Cardiac muscle cell (in vitro differentiated cells and primary cell): ENCODE measurements around the gene NEK9. TPM values are rescaled to one million over a fixed set of nuclear protein-coding genes. Genes with fewer than 3 reads are reported as not detected.

Source experiments
- DNase-seq, 2 donors: peaks; one replicate each; pipeline versions ENCODE4 v3.0.0 to v3.0.0-alpha.2; 2010 to 2017; ENCODE audit warnings: low read depth in 1 of 2, low spot score in 1 of 2
- H3K27ac ChIP-seq: fragments of 200-600 bp; sonication (generic); 2 replicates; pipeline ENCODE4 v1.5.1; 2016
- H3K27me3 ChIP-seq: fragments of 200-600 bp; sonication (generic); 2 replicates; pipeline ENCODE4 v1.6.0; 2016; ENCODE audit warnings: control low read depth
- H3K36me3 ChIP-seq: fragments of 200-600 bp; sonication (generic); 2 replicates; pipeline ENCODE4 v1.5.1; 2016; ENCODE audit warnings: control low read depth
- H3K4me1 ChIP-seq: fragments of 200-600 bp; sonication (generic); 2 replicates; pipeline ENCODE4 v1.8.1; 2017; ENCODE audit warnings: low read depth, mild to moderate bottlenecking, mixed run types
- H3K4me3 ChIP-seq: fragments of 200-600 bp; sonication (generic); 2 replicates; pipeline ENCODE4 v1.5.1; 2016; ENCODE audit warnings: mild to moderate bottlenecking
- H3K9me3 ChIP-seq: fragments of 200-600 bp; sonication (generic); 2 replicates; pipeline ENCODE4 v1.5.1; 2017; ENCODE audit warnings: low read depth, mild to moderate bottlenecking, control low read depth
- CTCF ChIP-seq: IDR thresholded peaks from 2 replicates; pipeline ENCODE4 v1.5.1; 2012; ENCODE audit warnings: low read depth, mild to moderate bottlenecking, low read length
- polyA plus RNA-seq: library from polyadenylated mRNA; unstranded; fragments of >200 nt; fragmentation: Nextera tagmentation; extraction: Ambion mirVana; gene quantifications from 2 replicates; pipeline ENCODE4 v1.2.1, GENCODE V29; 2016
- total RNA-seq: library from RNA; depleted of rRNA; stranded (reverse); fragments of >200 nt; gene quantifications from 2 replicates; pipeline ENCODE4 v1.2.3, GENCODE V29; 2016

Gene NEK9
- total and polyA plus RNA-seq, 2 experiments from 2014 or later: 62.5 to 124 TPM

- Histone ChIP-seq H3K27me3 (no peaks in the 10 kb centered on the region), H3K27ac (no peak overlapping the region), H3K4me3 (no peak overlapping the region), H3K9me3 (no peaks in the 10 kb centered on the region), H3K36me3 (peaks cover 24% of the 10 kb centered on the region), H3K4me1 (no peaks in the 10 kb centered on the region)
- no peak for DNase-seq
- no peak for TF ChIP-seq CTCF
Measured at GRCh38 chr14:75138492-75138891, 11.6 kb upstream of the NEK9 start.

- no peaks in the 10 kb centered on the region for H3K9me3 ChIP-seq
Measured at GRCh38 chr14:75134644-75135043, 7.8 kb upstream of the NEK9 start.

GRCh38 chr14:75133597-75133996 is 6.7 kb upstream of the NEK9 start:
- no peak for DNase-seq
- no peak for TF ChIP-seq CTCF
- Histone ChIP-seq H3K4me3 (no peak overlapping the region), H3K27ac (no peak overlapping the region), H3K9me3 (no peaks in the 10 kb centered on the region), H3K36me3 (peaks cover 31% of the 10 kb centered on the region), H3K4me1 (no peaks in the 10 kb centered on the region), H3K27me3 (no peaks in the 10 kb centered on the region)

More at GRCh38 chr14:75134644-75135043, 7.8 kb upstream of the NEK9 start:
- Histone ChIP-seq H3K27me3 (no peaks in the 10 kb centered on the region), H3K4me1 (no peaks in the 10 kb centered on the region), H3K4me3 (no peak overlapping the region), H3K36me3 (peaks cover 31% of the 10 kb centered on the region), H3K27ac (no peak overlapping the region)
- no peak for TF ChIP-seq CTCF
- DNase-seq: no peak

- H3K4me3 ChIP-seq: no peak overlapping the region
- TF ChIP-seq CTCF: peak; percentile 69
- H3K27me3 ChIP-seq: no peaks in the 10 kb centered on the region
- DNase-seq: peak; percentile 80 to 87
- H3K9me3 ChIP-seq: no peaks in the 10 kb centered on the region
- peaks cover under 1% of the 10 kb centered on the region for H3K4me1 ChIP-seq
- peaks cover 27% of the 10 kb centered on the region for H3K36me3 ChIP-seq
- peak overlapping the region; percentile 24 for H3K27ac ChIP-seq
Measured at GRCh38 chr14:75132382-75133086, 5.7 kb upstream of the NEK9 start.

GRCh38 chr14:75128596-75128990 is 1.7 kb upstream of the NEK9 start:
- DNase-seq: no peak
- no peak for TF ChIP-seq CTCF
- H3K4me3 ChIP-seq: no peak overlapping the region
- H3K27ac ChIP-seq: no peak overlapping the region
- peaks cover 9% of the 10 kb centered on the region for H3K4me1 ChIP-seq
- H3K27me3 ChIP-seq: no peaks in the 10 kb centered on the region
- H3K9me3 ChIP-seq: no peaks in the 10 kb centered on the region
- H3K36me3 ChIP-seq: peaks cover 8% of the 10 kb centered on the region
